HG02884 (cell line): ENCODE data around the gene PLXNA2.

Source experiments
- ATAC-seq: cut with Tn5 transposase; IDR thresholded peaks from one replicate; pipeline ENCODE4 v1.9.1; 2021; ENCODE audit warnings: mild to moderate bottlenecking, moderate library complexity; ENCODE audit not compliant: unreplicated experiment

The PLXNA2 gene

DNA sequence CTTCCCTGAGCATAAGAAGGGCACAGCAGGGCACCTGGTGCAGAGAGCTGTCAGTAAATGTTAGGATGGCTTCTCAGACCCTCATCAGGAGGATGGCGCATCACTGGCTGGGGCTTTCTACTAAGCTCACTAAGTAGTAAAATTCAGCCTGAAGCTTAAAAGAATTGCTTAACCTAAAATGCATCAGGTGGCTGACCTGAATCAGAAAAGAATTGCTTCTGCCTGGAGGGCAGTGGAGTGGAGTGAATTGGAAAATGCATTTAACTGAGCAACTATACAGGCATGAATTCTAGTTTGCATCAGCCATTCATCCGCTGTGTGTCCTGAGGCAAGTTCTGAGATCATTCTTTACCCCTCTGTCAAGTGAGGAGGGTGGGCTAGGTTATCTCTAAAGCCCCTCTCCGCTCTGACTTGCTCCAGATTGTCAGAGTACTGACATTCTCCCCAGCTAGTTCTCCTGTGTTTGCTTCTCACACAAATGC is 191.2 kb downstream of the PLXNA2 start:
- no peak for ATAC-seq

DNA sequence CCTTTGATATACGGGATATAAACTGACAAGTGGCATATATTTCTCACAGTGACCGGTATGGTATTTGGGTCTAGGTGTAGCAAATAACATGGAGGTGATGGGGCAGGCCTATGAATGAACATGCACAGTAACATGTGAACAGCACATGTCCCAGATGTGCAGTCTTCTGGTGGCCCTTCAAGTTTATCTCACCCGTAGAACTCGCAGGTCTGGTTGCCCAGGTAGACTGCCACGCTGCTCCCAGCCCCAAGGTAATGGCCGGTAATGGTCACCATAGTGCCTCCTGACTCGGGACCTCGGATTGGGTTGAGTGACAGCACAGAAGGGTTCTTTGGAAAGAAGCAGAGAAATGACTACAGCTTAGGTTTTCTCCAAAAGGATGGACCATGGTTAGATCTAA is 192.0 kb downstream of the PLXNA2 start:
- no peak for ATAC-seq

DNA sequence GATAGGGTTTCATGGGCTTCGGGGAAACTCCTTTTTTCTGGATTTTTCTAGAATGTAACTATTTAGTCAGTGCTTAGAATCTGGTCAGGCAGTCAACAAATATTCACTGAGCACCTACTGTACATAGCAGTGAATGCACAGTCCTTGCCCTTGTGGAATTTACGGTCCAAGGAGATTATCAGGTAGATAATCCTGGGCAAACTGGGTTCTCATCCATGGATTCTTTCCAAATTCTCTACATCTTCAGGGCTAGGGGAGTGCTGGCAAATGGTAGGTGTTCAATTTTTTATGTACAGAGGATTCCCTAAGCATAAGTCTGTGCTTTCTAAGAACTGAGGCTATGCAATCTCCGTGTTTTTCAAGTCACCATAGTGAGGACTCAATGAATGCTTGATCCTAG is 192.5 kb downstream of the PLXNA2 start:
- no peak for ATAC-seq

DNA sequence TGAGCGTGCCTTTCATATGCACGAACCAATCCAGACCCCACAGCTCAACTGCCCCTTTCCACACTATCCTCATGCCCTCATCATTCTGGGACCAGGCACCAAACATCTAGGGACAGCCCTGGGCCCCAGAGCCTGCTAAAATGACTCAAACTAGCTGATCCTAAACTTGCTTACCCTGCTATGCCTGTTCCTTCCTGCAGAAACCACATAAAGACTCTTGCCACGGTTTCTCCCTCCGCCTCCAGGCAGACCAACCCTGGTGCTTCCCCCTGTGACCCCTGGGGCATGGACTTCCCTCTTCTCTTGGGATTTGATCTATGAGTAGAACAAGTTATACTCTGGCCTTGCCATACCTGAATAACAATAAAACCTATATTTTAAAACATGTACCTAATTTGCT is 195.3 kb downstream of the PLXNA2 start:
- ATAC-seq = no peak

DNA sequence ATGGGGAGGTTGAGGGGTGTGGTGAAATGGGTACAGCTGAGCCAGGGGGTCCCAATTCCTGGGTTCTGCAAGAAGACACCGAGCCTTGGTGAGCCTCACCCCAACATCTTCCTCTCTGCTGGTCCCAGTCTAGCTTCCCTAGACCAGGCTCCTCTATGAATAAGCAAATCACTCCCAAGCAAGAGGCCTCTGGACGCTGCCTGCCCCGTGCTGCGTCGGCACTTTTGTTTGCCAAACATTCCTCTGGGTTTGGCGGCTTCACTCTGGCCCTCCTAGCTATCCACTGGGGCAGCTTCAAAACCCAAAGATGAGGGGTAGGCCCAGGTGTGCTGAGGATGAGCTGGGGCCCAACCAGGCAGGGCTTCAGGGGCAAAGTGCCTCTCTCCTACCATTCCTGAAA is 196.2 kb downstream of the PLXNA2 start:
- no peak for ATAC-seq

DNA sequence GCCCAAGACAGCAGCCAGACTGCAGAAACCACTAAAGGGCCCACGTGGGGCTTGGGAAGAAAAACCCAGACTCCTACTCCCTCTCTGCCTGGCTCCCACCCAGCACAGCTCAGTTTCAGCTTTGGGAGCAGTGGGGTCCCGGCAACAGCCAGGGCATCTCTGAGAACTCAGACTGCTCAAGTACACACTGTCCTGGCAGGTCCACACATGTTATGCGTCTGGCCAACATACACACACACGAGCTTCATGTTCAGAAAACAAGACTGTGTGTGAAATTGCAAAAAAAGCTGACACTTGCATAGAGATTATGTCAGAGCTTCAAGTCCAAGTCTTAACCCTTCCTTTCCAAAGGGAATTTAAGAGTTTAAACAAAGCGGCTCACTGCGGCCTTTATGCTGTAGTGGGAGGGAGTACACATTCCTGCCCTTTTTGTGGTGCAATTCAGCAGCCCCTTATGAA is 196.7 kb downstream of the PLXNA2 start:
- no peak for ATAC-seq

DNA sequence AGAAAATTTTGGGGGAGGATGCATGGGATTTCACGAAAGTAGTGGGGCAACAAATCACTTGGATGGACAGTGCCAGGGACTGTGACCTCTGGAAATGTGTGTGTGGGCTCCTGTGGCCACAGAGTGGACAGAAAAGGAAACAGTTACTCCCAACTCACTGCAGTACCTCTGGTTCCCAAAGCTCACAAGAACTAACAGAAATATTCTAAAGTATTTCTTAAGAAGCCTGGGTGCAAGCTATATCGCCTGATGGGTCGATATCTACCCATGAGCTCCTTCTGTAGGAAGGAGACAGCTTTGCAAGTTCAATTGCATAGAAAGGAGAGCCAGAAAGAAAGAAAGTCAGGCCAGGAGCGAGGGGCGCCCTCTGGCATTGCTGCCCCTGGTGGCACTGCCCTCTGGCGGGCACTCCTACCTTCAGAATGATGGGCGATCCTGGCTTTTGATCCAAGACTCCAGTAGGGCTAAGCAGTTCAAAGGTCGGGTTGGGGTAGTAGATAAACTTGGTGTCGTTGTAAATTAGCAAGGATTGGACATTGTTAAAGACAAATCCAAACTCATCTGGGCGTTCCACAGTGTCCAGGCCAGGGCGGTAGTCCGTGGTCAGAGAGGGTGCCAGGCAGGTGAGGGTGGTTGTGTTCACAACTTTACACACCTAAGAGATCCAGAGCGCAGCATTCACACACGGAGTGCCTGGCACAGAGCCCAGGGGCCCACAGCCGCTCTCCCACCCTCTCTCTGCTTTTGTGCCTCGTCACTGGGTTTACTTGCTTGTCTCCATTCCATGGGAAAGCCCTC is 198.5 kb downstream of the PLXNA2 start:
- ATAC-seq = no peak

DNA sequence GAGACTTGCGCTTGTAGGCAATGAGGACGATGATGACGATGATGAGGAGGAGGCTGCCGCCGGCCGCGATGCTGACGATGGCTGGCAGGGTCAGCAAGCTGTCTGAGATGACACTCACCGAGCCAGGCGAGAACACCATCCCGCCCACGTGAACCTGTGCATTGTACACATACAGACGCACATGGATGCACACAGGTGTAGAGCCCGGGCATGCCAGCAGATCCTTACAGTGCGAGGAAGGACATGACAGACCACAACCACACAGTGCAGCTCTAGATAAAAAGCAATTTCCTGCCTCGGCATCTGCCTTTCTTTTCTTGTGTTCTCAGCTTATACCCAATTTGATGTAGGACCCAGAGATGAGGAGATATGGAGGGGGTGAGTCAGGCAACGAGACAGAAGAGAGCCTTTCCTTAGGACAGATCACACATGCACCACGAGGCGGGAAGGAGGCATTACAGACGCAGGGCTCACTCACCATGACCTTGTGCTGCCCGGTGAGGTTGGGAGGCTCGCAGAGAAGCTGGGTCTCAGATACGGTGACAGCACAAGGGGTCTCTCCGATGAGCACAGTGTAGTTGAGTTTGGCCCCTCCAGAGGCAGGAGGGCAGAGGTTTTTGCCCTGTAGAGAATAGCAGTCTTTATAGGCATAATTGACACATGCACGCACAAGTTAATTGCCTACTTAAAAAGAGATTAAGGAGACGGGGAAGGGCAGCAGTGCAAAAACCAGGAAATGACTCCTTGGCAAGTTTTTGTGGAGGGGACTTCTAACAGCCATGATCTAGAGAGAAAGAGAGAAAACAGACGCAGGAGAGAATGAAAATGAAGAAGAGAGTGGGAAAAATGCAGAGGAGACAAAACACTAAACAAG is 199.4 kb downstream of the PLXNA2 start:
- ATAC-seq = no peak

DNA sequence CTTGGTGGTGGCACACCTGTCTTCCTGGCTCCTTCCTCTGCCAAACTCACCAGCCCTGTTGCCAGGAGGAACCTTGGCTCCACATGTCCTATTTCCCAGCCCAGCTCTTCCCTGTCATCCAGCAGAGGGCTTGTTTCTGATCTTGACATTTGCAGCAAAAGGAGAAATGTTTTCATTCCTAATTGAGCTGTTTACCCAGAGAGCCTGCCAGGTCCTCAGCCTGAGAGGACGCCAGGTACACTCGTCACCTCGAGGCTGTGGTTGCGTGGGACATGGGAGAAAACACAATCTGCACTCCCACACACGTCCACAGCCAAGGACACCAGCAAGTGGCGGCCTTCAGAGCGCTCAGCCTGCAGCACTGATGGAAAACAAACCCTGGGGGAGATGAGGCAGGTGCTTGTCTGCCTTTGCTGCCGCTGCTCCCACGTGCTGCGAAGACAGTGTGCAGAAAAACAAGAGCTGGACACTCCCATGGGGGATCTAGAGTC is 200.4 kb downstream of the PLXNA2 start:
- no peak for ATAC-seq

DNA sequence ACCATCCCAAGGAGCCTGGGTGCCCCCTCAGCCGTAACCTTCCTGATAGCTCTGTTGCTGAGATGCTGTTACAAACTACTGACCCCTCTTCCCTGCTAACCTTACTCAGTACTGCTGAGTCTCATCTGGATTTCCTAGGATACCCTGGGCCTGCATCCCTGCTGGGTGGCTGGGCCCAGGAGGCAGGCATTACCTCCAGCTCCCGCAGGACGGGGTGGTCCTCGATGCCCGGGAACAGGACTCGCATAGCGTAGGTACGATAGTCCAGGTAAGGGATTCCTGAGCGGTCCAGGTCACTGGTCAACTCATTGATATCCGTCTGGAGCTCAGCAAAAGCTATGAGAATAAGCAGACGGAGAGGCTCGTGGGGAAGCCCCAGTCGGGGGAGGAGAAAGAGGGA is 201.3 kb downstream of the PLXNA2 start:
- ATAC-seq = no peak

DNA sequence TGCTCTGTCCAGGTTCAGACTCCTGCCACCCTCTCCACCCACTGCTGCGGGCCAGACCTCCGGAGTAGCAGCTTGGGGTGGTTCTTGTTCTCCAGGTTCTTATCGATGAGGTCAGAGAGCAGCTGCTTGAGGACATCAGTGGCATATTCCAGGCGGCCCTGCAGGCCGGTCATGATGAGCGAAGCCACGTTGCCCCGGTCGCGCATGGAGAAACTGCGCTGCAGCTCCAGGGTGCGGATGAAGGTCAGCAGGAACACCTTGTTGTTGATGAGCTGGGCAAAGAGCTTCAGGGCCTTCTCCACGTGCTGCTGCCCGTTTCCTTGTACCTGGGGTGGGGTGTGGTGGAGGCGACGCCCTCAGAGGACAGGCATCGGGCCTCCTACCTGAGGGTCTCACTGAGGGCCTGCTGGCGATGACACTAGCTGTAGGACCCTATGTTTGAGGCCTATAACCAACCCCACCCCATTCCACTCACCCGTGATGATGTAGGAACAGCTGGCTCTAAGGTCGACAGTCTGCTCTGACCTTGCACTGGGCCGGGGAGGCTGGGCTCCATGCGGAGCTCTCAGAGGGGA is 202.1 kb downstream of the PLXNA2 start:
- no peak for ATAC-seq

DNA sequence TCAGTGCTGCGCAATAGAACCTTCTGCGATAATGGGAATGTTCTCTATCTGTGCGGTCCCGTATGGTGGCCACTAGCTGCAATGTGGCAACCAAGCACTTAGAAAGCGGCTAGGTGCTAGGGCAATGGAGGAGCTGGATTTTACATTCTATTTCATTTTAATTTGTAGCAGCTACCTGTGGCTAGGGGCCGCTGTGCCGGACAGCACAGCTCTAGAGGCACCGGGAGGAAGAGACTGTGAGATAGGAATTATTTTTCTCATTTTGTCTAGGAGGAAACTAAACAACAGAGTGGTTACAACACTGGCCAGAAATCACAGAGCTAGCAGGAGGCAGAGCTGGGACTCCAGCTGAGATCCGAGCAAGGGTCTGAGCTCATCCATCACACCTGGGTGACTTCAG is 202.7 kb downstream of the PLXNA2 start:
- ATAC-seq = no peak

DNA sequence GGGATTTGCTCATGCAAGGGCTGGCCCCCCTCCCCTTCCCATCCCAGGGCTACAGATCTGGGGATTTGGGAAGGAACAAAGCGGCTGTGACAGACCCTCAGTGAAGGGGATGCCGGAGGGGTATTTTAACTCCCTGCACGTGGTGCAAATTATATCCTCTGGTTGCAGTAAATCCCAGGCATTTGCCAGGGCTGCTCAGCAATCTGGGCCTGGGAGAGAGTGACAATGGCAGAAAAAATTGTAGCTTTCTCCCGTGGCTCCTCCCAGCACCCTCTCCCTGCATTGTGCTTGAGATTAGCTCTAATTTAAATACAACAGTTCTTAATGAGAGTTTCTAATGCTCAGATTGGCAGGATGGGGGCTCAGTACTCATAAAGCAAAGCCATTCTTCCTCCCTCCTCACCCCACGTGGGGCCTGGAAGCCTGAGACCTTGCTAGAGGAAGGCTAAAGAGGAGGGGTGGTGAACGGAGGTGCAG is 203.3 kb downstream of the PLXNA2 start:
- no peak for ATAC-seq

DNA sequence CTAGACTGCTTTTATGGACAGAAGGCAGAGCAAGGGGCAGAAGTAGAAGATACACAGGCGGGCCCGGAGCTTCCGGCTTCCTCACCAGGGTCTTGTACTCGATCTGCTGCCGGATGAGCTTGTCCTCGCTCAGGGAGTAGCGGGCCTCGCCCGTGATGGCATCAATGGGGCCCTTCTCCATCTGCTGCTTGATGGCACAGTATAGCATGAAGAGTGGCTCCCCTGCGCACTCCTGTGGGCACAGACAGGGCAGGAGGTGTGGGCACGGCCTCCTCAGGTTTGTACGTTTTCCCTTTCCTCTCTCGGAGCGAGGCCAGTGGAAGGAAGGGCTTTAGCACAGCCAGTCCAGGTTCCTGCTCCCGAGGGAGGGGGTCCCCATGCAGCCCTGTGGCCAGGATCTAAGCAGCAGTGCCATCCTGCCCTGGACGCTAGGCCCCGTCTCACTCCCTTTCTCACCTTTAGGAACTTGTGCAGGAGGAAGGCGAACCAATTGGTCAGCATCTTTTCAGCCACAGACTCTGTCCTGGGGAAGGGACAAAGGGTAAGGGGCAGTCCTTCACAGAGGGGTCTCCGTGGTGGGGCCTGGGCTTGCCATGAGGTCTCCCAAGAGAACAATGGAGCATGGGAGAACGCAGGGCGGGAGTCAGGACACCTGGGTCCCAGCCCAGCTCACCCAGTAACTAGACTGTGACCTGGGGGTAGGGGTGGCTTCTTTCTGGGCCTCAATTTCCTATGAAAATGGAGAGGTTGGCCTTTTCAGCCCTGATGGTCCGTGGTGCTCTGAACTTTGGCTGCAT is 204.4 kb downstream of the PLXNA2 start:
- no peak for ATAC-seq

DNA sequence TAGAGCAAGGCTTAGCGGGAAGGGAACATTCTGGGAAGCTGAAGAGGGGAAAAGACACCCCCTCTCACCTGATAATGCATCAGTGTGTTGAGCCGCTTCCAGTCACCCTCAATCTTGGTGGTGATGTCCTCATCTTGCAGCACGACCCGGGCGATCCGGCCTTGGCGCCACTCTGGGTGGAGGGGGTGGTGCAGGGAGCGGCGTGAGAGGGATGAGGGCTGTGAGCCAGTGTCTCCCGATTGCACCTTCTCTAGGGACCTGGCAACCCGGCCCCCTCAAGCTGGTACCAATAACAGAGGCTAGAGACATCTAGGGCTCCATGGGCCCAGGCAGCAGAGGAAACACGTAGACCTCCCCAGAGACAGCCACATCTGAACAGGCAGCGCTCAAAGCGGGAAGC is 205.9 kb downstream of the PLXNA2 start:
- ATAC-seq = no peak

DNA sequence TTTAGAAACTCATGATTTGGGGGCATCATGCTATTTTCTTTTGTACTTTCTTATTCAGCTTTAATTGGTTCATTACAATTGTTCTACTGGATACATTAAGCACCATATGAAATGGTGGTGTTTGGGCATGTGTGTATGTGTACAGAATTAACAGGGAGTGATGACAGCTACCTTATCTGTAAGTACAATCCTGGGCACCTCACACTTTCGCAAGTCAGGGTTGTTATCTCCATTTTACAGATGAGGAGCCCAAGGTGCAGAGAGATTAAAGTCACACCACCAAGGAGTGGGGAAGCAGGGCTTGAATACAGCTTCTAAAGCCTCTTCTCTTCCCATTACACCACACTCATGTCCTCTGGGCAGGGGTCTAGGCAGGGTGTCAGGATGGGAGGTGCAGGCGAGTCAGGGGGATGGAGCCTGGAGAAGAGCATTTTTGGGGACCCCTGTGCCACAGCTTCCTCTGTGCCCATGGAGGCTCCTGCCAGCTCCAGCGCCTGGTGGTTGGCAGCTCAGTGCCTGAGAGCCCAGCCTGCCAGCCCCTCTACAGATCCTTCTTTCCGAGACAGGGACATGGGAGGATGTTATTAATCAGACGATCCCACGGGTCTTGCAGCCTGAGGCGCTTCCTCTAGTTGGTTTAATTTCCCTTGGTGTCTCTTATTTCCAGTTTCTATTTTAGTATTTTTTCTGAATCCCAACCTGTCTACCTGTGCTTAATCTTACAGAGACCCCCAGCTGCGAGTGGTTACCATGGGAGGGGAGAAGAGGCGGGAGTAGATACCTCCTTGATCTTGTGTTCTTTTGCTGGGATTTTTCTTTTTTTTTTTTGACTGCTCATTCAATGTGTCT is 207.0 kb downstream of the PLXNA2 start:
- no peak for ATAC-seq

DNA sequence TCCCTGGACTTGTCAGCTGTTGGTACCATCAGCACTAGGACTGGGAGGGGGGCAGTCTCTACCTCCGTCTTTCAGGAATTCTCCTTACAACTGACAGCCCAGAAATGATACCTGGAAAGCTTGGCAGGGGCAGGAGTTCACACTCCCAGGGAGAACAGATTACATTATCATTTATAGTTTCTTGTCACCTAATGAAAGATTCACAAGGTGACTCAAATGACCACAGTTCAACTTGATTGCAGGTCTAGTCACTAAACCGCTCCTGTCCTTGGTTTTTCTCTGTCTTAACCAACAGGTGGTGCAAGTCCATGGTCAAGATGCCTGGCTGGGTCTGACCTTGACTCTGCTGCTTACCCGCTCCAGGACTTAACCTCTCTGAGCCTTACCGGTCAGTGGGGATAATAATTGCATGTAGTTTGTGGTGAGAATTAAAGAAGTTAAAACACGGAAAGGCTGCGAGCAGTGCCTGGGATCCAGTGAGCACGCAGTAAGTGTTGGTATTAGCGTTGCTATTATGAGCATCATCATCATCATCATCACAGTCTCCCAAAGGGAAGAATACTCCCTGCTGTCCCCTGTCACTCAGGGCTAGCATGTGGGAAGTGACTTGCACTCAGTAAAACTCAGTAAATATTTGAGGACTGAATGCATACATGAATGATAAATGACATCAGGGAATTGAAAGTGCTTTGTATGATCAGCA is 207.9 kb downstream of the PLXNA2 start:
- ATAC-seq = no peak

DNA sequence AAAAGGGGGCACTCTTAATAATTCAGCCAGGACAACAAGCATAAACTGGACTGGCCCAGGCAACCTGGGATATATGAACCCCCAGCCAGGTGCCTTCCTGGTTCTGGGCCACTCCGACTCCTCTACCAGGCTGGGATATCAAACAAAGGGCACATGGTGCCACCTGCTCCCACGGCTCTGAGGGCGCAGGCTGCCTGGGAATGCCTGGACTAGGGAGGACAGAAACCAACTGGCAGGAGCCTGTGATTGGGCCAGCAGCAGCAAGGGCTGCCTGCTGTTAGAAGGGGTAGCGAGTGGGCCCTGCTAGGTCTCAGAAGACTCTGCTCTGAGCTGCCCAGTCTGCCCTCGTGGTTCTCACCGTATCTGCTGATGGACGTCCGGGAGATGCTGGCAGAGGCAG is 210.0 kb downstream of the PLXNA2 start:
- no peak for ATAC-seq

DNA sequence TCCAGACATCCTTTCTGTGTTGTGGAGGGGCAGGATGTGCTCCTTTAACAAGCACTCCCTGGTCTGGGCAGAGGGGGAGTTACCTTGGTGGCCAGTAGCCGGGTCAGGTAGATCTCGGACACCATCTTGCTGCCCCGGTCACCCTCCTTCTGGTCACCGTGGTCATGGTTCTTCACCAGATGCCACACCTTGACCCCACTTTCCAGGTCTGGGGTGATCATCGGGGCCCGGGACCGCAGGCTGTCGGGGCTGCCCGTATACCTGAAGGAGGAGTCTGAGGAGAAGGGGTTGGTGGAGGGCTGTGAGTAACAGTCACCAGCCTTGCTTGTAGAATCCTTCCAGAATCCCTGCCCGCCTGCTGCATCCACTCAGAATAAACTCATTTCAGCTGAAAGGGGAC is 210.9 kb downstream of the PLXNA2 start:
- no peak for ATAC-seq
